OCI-LY3 (cell line): Measurements from ENCODE around the gene SYNGR2.
A peak's percentile ranks its signal among the peaks of the same experiment; 100 is the strongest.

ENCODE experiments used
- H2AFZ ChIP-seq: fragments of 200-600, 300-600 bp; shearing (Covaris generic); 2 replicates; pipeline ENCODE4 v1.6.0; 2014; ENCODE audit warnings: antibody characterized with exemption, low read depth, low read length
- H3K27ac ChIP-seq: fragments of 200-600, 300-600 bp; sonication (generic); 2 replicates; pipeline ENCODE4 v1.5.1; 2014; ENCODE audit warnings: mild to moderate bottlenecking, low read length, moderate library complexity, mixed read lengths
- H3K27me3 ChIP-seq: fragments of 200-600, 300-600 bp; sonication (generic); 2 replicates; pipeline ENCODE4 v1.6.1; 2014; ENCODE audit warnings: low read depth, low read length, mixed read lengths
- H3K36me3 ChIP-seq: fragments of 200-600, 300-600 bp; sonication (generic); replicated peaks from 2 replicates; pipeline ENCODE3; 2014; ENCODE audit warnings: low read depth, low read length, mixed read lengths
- H3K4me1 ChIP-seq: fragments of 300-600, 200-600 bp; sonication (generic); 2 replicates; pipeline ENCODE4 v1.6.1; 2014; ENCODE audit warnings: low read length, mixed read lengths
- H3K4me2 ChIP-seq: fragments of 200-600, 300-600 bp; sonication (generic); 2 replicates; pipeline ENCODE4 v1.6.1; 2014; ENCODE audit warnings: low read length, mixed read lengths
- H3K4me3 ChIP-seq: fragments of 300-600, 200-600 bp; sonication (generic); 2 replicates; pipeline ENCODE4 v1.5.1; 2014; ENCODE audit warnings: antibody characterized with exemption, mild to moderate bottlenecking, low read length, moderate library complexity
- H3K79me2 ChIP-seq: fragments of 300-600, 200-600 bp; shearing (Covaris generic); 2 replicates; pipeline ENCODE4 v1.6.1; 2014; ENCODE audit warnings: mild to moderate bottlenecking, low read length, mixed read lengths
- H3K9ac ChIP-seq: fragments of 300-600, 200-600 bp; shearing (Covaris generic); 2 replicates; pipeline ENCODE4 v1.6.0; 2014; ENCODE audit warnings: mild to moderate bottlenecking, low read length, moderate library complexity
- H3K9me3 ChIP-seq: fragments of 200-600, 300-600 bp; shearing (Covaris generic); 2 replicates; pipeline ENCODE4 v1.6.1; 2014; ENCODE audit warnings: low read length, mixed read lengths; ENCODE audit not compliant: insufficient read depth
- H4K20me1 ChIP-seq: fragments of 200-600, 300-600 bp; sonication (generic); 2 replicates; pipeline ENCODE4 v1.6.1; 2016; ENCODE audit warnings: low read length, mixed read lengths; ENCODE audit not compliant: insufficient read depth
- CTCF ChIP-seq: fragments of 200-600, 300-600 bp; sonication (generic); IDR thresholded peaks from 2 replicates; pipeline ENCODE4 v1.5.1; 2014; ENCODE audit warnings: antibody characterized with exemption, low read length, low read depth
- EZH2phosphoT487 ChIP-seq: fragments of 200-600 bp; shearing (Covaris generic); IDR thresholded peaks from 2 replicates; pipeline ENCODE4 v1.6.1; 2018; ENCODE audit warnings: antibody characterized with exemption, mixed run types, low read depth

Gene SYNGR2

GRCh38 chr17:78148286-78149016 is 19.9 kb upstream of the SYNGR2 start:
- H3K4me3 ChIP-seq: peak overlapping the region; percentile 47

GRCh38 chr17:78151514-78152008 is 16.8 kb upstream of the SYNGR2 start:
- H3K4me2 ChIP-seq: peak overlapping the region; percentile 10; the same call in 1 of the 2 replicates

More at GRCh38 chr17:78148286-78149016, 19.9 kb upstream of the SYNGR2 start:
- Histone ChIP-seq H4K20me1 (no peaks in the 10 kb centered on the region), H3K9ac (peak overlapping the region; percentile 79), H3K4me2 (peak overlapping the region; percentile 71), H3K27ac (peak overlapping the region; percentile 94), H3K9me3 (no peaks in the 10 kb centered on the region), H3K27me3 (no peaks in the 10 kb centered on the region), H3K4me1 (peaks cover 96% of the 10 kb centered on the region), H2AFZ (no peak overlapping the region), H3K79me2 (peaks cover 6% of the 10 kb centered on the region; the same call in 1 of the 2 replicates), H3K36me3 (no peaks in the 10 kb centered on the region)
- no peak for TF ChIP-seq CTCF
- TF ChIP-seq EZH2phosphoT487: no peak

GRCh38 chr17:78154903-78155811 is 13.2 kb upstream of the SYNGR2 start:
- Histone ChIP-seq H3K4me2 (peak overlapping the region; percentile 61), H2AFZ (no peak overlapping the region), H3K4me3 (peak overlapping the region; percentile 20; the same call in 1 of the 2 replicates), H3K36me3 (no peaks in the 10 kb centered on the region), H3K9me3 (no peaks in the 10 kb centered on the region), H3K27ac (peak overlapping the region; percentile 98), H3K4me1 (peaks cover 88% of the 10 kb centered on the region), H3K79me2 (no peaks in the 10 kb centered on the region), H4K20me1 (no peaks in the 10 kb centered on the region), H3K27me3 (no peaks in the 10 kb centered on the region), H3K9ac (peak overlapping the region; percentile 67)
- TF ChIP-seq CTCF (no peak), EZH2phosphoT487 (no peak)

More at GRCh38 chr17:78151514-78152008, 16.8 kb upstream of the SYNGR2 start:
- no peak overlapping the region for H3K4me3 ChIP-seq
- H3K27ac ChIP-seq: peak overlapping the region; percentile 98
- H4K20me1 ChIP-seq: no peaks in the 10 kb centered on the region
- no peaks in the 10 kb centered on the region for H3K36me3 ChIP-seq
- TF ChIP-seq EZH2phosphoT487: no peak
- TF ChIP-seq CTCF: no peak
- H3K79me2 ChIP-seq: 0 out of 2 replicates have a peak, but pooled peaks cover 2% of the 10 kb centered on the region
- H3K4me1 ChIP-seq: peaks cover 94% of the 10 kb centered on the region
- peak overlapping the region; percentile 26; the same call in 1 of the 2 replicates for H3K9ac ChIP-seq
- no peak overlapping the region for H2AFZ ChIP-seq
- no peaks in the 10 kb centered on the region for H3K27me3 ChIP-seq
- H3K9me3 ChIP-seq: no peaks in the 10 kb centered on the region
